Neural cell (in vitro differentiated cells): Measurements from ENCODE around the gene SUSD3. TPM values are rescaled to one million over a fixed set of nuclear protein-coding genes. Genes with fewer than 3 reads are reported as not detected.

Experiments
- H2AFZ ChIP-seq: fragments of 200-600, 300-800 bp; sonication (generic), shearing (Covaris generic); 2 replicates; pipeline ENCODE4 v1.6.0; 2014; ENCODE audit warnings: low read depth, mild to moderate bottlenecking, antibody characterized with exemption, low read length, moderate library complexity
- H3F3A ChIP-seq: fragments of 200-600 bp; shearing (Covaris generic); 2 replicates; pipeline ENCODE4 v1.6.1; 2016; ENCODE audit warnings: mild to moderate bottlenecking, moderate library complexity, mixed read lengths, antibody characterized with exemption, low read length; ENCODE audit not compliant: insufficient read depth, poor library complexity, severe bottlenecking
- H3K27ac ChIP-seq: fragments of 200-600, 300-800 bp; sonication (generic), shearing (Covaris generic); 2 replicates; pipeline ENCODE4 v1.5.1; 2014; ENCODE audit warnings: mild to moderate bottlenecking, low read length, moderate library complexity
- H3K27me3 ChIP-seq: fragments of 300-800, 200-600 bp; sonication (generic), shearing (Covaris generic); 2 replicates; pipeline ENCODE4 v1.6.0; 2014; ENCODE audit warnings: mild to moderate bottlenecking, low read depth, low read length, moderate library complexity; ENCODE audit not compliant: insufficient read depth
- H3K36me3 ChIP-seq: fragments of 300-800, 200-600 bp; sonication (generic), shearing (Covaris generic); 2 replicates; pipeline ENCODE4 v1.5.1; 2014; ENCODE audit warnings: mild to moderate bottlenecking, antibody characterized with exemption, low read length, moderate library complexity; ENCODE audit not compliant: insufficient read depth
- H3K4me2 ChIP-seq: fragments of 300-800, 200-600 bp; sonication (generic), shearing (Covaris generic); 2 replicates; pipeline ENCODE4 v1.6.0; 2014; ENCODE audit warnings: mild to moderate bottlenecking, low read length
- H3K4me3 ChIP-seq: fragments of 300-800, 200-600 bp; sonication (generic), shearing (Covaris generic); 2 replicates; pipeline ENCODE4 v1.5.1; 2014; ENCODE audit warnings: mild to moderate bottlenecking, low read length, moderate library complexity
- H3K79me2 ChIP-seq: fragments of 200-600 bp; shearing (Covaris generic); replicated peaks from 2 replicates; pipeline ENCODE4 v1.6.0; 2014; ENCODE audit warnings: mild to moderate bottlenecking, low read length, moderate library complexity; ENCODE audit not compliant: insufficient read depth
- H3K9ac ChIP-seq: fragments of 300-800, 200-600 bp; sonication (generic), shearing (Covaris generic); 2 replicates; pipeline ENCODE4 v1.6.1; 2016; ENCODE audit warnings: mild to moderate bottlenecking, low read length, mixed read lengths
- H3K9me2 ChIP-seq: fragments of 200-600 bp; shearing (Covaris generic); 2 replicates; pipeline ENCODE4 v1.6.1; 2016; ENCODE audit warnings: mild to moderate bottlenecking, low read length, mixed read lengths; ENCODE audit not compliant: insufficient read depth
- H3K9me3 ChIP-seq: fragments of 200-600, 300-800 bp; sonication (generic), shearing (Covaris generic); 2 replicates; pipeline ENCODE4 v1.6.1; 2016; ENCODE audit warnings: mild to moderate bottlenecking, mixed run types, low read length, moderate library complexity, mixed read lengths
- H4K20me1 ChIP-seq: fragments of 200-600 bp; shearing (Covaris generic); 2 replicates; pipeline ENCODE4 v1.6.1; 2016; ENCODE audit warnings: mild to moderate bottlenecking, mixed run types; ENCODE audit not compliant: insufficient read depth
- EP300 ChIP-seq: fragments of 450-650 bp; conservative IDR thresholded peaks from 2 replicates; pipeline ENCODE4 v1.6.1; 2014; ENCODE audit warnings: antibody characterized with exemption, mild to moderate bottlenecking, moderate library complexity; ENCODE audit not compliant: poor library complexity, severe bottlenecking
- MXI1 ChIP-seq: fragments of 450-650 bp; conservative IDR thresholded peaks from 2 replicates; pipeline ENCODE4 v1.6.1; 2014; ENCODE audit warnings: antibody characterized with exemption, mild to moderate bottlenecking; ENCODE audit not compliant: poor library complexity, severe bottlenecking
- POLR2AphosphoS5 ChIP-seq: IDR thresholded peaks from 2 replicates; pipeline ENCODE4 v1.6.1; 2012
- RAD21 ChIP-seq: fragments of 450-650 bp; conservative IDR thresholded peaks from 2 replicates; pipeline ENCODE4 v1.6.1; 2014; ENCODE audit warnings: antibody characterized with exemption, mild to moderate bottlenecking, moderate library complexity
- SMC3 ChIP-seq: fragments of 450-650 bp; conservative IDR thresholded peaks from 2 replicates; pipeline ENCODE4 v1.6.1; 2014; ENCODE audit warnings: antibody characterized with exemption, mild to moderate bottlenecking, moderate library complexity; ENCODE audit not compliant: poor library complexity
- TAF1 ChIP-seq: IDR thresholded peaks from 2 replicates; pipeline ENCODE4 v1.6.1; 2012; ENCODE audit warnings: low read depth
- polyA plus RNA-seq: library from polyadenylated mRNA; depleted of rRNA; stranded (reverse); fragments of >200 nt; gene quantifications from 2 replicates; pipeline ENCODE4 v1.2.3, GENCODE V29; 2014
- TF ChIP-seq, protein P1 (sequence below): IDR thresholded peaks from 2 replicates; pipeline ENCODE4 v1.6.1; 2012; ENCODE audit warnings: borderline replicate concordance
- TF ChIP-seq, protein P2 (sequence below): fragments of 450-650 bp; IDR thresholded peaks from 2 replicates; pipeline ENCODE4 v1.5.1; 2014; ENCODE audit warnings: antibody characterized with exemption, mild to moderate bottlenecking, moderate library complexity; ENCODE audit not compliant: poor library complexity, severe bottlenecking

Gene SUSD3
- polyA plus RNA-seq, 1 donor from 2014 or later = not detected

DNA sequence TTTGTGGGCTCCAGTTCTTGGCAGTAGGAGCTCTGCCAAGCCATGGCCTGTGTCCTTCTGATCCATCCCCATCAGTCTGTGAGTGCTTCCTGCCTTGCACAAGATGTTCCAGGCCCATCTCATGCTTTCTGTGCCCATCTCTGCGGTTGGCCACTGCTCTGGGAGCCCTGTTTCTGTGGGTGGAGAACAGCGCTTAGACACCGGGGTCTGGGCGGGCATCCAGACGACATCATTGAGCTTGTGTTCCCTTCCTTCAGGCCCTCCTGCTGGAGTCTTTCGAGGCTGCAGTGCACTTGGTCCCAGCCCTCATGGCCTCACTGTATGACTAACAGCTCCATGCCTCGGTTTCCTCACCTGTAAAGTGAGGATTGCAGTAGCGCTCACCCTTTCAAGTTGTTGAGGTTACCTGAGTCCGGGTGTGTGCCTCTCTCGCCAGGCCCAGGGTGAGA lies 22.6 kb downstream of the SUSD3 start:
- TF ChIP-seq RAD21 = no peak
- TF ChIP-seq, protein P1, sequence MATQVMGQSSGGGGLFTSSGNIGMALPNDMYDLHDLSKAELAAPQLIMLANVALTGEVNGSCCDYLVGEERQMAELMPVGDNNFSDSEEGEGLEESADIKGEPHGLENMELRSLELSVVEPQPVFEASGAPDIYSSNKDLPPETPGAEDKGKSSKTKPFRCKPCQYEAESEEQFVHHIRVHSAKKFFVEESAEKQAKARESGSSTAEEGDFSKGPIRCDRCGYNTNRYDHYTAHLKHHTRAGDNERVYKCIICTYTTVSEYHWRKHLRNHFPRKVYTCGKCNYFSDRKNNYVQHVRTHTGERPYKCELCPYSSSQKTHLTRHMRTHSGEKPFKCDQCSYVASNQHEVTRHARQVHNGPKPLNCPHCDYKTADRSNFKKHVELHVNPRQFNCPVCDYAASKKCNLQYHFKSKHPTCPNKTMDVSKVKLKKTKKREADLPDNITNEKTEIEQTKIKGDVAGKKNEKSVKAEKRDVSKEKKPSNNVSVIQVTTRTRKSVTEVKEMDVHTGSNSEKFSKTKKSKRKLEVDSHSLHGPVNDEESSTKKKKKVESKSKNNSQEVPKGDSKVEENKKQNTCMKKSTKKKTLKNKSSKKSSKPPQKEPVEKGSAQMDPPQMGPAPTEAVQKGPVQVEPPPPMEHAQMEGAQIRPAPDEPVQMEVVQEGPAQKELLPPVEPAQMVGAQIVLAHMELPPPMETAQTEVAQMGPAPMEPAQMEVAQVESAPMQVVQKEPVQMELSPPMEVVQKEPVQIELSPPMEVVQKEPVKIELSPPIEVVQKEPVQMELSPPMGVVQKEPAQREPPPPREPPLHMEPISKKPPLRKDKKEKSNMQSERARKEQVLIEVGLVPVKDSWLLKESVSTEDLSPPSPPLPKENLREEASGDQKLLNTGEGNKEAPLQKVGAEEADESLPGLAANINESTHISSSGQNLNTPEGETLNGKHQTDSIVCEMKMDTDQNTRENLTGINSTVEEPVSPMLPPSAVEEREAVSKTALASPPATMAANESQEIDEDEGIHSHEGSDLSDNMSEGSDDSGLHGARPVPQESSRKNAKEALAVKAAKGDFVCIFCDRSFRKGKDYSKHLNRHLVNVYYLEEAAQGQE = no peak
- no peak for TF ChIP-seq SMC3
- TF ChIP-seq POLR2AphosphoS5 = no peak
- TF ChIP-seq EP300 = no peak
- no peak for TF ChIP-seq MXI1
- TF ChIP-seq TAF1 = no peak
- TF ChIP-seq, protein P2, sequence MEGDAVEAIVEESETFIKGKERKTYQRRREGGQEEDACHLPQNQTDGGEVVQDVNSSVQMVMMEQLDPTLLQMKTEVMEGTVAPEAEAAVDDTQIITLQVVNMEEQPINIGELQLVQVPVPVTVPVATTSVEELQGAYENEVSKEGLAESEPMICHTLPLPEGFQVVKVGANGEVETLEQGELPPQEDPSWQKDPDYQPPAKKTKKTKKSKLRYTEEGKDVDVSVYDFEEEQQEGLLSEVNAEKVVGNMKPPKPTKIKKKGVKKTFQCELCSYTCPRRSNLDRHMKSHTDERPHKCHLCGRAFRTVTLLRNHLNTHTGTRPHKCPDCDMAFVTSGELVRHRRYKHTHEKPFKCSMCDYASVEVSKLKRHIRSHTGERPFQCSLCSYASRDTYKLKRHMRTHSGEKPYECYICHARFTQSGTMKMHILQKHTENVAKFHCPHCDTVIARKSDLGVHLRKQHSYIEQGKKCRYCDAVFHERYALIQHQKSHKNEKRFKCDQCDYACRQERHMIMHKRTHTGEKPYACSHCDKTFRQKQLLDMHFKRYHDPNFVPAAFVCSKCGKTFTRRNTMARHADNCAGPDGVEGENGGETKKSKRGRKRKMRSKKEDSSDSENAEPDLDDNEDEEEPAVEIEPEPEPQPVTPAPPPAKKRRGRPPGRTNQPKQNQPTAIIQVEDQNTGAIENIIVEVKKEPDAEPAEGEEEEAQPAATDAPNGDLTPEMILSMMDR = no peak
- Histone ChIP-seq H3K9me2 (no peaks in the 10 kb centered on the region), H3K27me3 (no peaks in the 10 kb centered on the region), H3K27ac (no peak overlapping the region), H2AFZ (no peak overlapping the region), H3F3A (no peaks in the 10 kb centered on the region), H3K36me3 (no peaks in the 10 kb centered on the region), H3K79me2 (no peaks in the 10 kb centered on the region), H3K9ac (no peak overlapping the region), H3K4me2 (no peak overlapping the region), H3K9me3 (no peaks in the 10 kb centered on the region), H3K4me3 (no peak overlapping the region), H4K20me1 (no peaks in the 10 kb centered on the region)

DNA sequence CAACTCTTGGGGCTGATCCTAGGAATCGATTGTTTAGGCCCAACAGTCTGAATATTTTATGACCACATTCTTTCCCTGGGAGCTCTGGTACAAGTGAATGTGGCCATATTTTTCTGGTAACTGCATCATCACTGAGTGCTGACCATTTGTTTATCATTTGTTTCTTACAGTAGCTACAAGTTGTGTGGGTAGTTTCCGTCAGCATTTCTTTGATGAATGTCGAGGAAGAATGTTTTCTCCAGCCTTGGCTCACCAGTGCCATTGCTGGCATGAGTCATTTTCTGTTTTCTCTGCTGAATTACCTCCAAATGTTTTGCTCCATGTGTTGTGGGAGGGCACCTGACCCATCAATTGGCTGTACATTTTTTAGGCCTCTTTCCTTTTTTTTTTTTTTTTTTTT lies 23.4 kb downstream of the SUSD3 start:
- H3K9me2 ChIP-seq = no peaks in the 10 kb centered on the region
- no peaks in the 10 kb centered on the region for H3K36me3 ChIP-seq
- no peaks in the 10 kb centered on the region for H3K9me3 ChIP-seq
- H3K27me3 ChIP-seq = no peaks in the 10 kb centered on the region
- H3K9ac ChIP-seq = no peak overlapping the region
- H3K79me2 ChIP-seq = no peaks in the 10 kb centered on the region
- H3K27ac ChIP-seq = no peak overlapping the region
- no peak overlapping the region for H2AFZ ChIP-seq
- H3K4me3 ChIP-seq = no peak overlapping the region
- H4K20me1 ChIP-seq = no peaks in the 10 kb centered on the region
- H3K4me2 ChIP-seq = no peak overlapping the region
- TF ChIP-seq EP300 (no peak), TAF1 (no peak), SMC3 (no peak)
- TF ChIP-seq, protein P2 = no peak
- no peaks in the 10 kb centered on the region for H3F3A ChIP-seq
